Measurements from ENCODE around the gene SLC19A1.

Gene SLC19A1

GRCh38 chr21:45557616-45558043, 15.4 kb upstream of the SLC19A1 start:
- no peak for DNase-seq

DNA sequence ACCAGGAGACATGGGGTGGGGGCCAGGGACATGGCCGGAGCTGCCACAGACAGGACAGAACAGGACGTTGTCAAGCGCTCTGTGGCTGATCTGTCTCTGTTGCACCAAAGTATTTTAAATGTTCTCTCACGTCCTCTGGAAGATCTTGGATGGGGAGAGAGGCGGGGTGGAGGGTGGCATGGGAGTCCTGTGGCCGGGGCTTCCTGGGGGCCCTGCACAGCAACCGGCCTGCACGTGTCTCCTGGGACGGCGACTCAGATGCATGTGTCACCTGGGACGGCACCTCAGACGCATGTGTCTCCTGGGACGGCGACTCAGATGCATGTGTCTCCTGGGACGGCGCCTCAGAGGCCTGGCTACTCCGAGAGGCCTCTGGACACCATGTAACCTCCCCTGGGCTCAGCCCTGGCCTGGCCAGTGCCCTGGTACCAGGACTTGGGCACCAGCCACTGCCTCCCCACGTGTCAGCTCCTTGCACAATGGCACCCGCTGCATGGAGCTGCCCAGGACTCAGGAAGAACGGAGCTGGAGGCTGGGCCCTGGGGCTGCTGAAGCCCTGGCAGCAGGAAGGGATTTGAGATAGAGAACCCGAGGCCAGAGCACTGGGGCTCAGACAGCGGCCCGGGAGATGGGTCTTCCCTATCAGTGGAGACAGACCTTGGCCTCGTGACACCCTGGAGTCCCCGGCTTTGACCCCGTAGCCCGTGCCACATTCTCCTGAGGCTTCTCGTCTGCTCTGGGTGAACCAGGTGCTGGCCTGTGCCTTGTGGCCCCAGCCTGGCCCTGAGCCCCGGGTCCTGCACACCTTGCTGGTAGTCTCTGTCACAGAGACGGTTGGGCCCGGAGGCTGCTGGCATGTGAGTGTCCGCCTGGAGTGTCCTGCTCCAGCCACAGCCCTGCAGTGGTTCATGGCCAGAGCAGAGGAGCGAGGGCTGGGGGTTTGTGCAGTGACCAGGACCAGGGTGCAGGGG, 14.7 kb upstream of the SLC19A1 start:
- DNase-seq: no peak

DNA sequence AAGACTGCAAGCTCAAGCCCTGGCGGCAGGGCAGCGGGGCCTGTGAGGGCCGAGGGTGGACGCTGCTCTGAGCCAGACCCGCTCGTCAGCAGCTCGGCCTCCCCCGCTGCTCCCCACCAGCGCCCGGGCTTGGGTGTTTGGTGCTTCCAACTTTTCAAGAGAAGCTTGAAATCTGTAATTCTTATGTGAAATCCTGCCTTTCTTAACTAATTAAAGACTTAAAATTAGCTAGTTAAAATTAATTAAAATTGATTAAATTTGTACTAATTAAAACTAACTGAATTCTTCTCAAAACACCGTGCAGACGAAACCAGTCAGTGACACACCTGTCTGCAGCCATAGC, 14.0 kb upstream of the SLC19A1 start:
- no peak for DNase-seq

DNA sequence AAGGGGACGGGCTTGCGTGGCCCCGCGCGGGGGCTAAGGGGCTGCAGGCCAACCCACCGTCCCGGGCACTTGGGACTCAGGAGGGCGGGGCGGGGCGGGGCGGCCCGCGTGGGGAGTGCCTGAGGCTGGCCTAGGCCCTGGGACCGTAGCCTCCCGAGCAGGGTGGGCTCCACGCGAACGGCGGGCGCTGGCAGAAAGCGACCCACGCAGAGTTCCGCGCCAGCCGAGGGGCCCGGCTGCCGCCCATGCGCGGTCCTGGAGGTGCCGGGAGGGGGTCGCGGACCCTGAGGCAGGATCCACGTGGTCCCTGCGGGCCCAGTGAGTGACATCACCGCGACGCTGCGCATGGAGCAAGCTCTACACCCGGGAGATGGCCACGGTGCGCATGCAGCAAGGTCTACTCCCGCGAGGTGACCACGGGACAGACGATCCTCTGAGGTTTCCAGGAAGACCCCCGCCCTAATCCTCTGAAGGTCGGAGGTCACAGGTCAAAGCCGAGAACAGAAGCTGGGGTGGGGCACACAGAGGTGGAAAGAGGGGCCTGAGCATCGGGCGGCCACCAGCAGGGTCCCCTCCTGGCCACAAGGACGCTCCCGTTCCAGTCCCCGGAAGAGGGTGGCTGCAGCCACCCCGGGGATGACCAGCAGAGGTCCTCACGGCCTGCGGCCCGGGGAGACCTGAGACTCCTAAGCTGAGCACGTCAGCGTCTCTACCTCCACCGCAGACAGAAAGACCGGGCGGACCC, 13.5 kb upstream of the SLC19A1 start:
- peak; percentile 82 for DNase-seq

GRCh38 chr21:45555251-45555556, 13.0 kb upstream of the SLC19A1 start:
- DNase-seq: no peak

GRCh38 chr21:45554477-45555175, 12.4 kb upstream of the SLC19A1 start:
- peak; percentile 70 for DNase-seq

GRCh38 chr21:45552696-45553391, 10.6 kb upstream of the SLC19A1 start:
- no peak for DNase-seq

GRCh38 chr21:45551783-45552695, 9.8 kb upstream of the SLC19A1 start:
- no peak for DNase-seq

GRCh38 chr21:45551316-45551715, 9.1 kb upstream of the SLC19A1 start:
- peak; percentile 37 for DNase-seq

GRCh38 chr21:45550522-45551210, 8.4 kb upstream of the SLC19A1 start:
- DNase-seq: peak; percentile 41

DNA sequence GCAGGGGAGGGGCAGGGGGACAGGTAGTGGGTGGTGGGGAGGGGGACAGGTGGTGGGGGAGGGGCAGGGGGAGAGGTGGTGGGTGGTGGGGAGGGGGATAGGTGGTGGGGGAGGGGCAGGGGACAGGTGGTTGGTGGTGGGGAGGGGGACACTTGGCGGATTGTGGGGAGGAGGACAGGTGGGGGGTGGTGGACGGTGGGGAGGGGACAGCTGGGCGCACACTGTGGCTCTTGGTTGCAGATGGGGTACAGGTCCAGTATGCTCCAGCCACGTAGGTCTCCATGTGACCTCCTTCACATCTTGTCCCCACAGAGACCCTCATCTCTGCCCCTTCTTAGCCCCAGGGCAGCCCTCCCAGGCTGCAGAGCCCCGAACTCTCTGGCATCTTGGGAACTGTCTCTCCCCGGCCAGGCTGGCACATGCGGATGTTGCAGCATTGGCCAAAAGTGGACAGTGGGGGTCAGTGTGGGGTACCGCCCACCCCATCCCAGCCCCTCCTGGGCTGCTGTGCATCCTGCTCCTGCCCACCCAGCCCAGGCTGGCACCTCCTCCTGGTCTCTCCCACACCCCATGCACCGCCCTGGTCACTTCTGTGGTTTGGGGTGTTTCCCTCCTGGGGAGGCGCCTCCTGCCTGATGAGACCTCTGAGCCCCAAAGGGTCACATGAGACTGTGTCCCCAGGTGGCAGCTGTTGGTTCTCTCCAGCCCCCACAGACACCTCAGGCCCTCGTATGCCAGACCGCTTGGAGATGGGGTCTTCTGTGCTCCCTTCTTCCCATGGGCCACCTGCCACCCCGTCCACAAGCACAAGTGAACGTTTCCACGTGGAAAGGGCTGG, 7.6 kb upstream of the SLC19A1 start:
- no peak for DNase-seq

GRCh38 chr21:45548711-45549491, 6.7 kb upstream of the SLC19A1 start:
- no peak for DNase-seq

DNA sequence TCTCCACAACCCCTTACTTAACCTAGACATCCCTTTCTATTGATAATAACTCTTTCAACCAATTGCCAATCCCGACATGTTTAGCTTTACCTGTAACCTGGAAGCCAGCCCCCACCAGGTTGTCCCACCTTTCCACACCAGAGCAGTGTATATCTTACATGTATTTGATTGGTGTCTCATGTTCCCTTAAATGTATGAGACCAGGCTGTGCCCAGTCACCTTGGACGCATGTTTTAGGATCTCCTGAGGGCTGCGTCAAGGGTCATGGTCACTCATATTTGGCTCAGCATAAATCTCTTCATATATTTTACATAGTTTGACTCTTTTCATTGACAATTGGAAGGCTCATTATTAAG, 5.3 kb upstream of the SLC19A1 start:
- DNase-seq: no peak

DNA sequence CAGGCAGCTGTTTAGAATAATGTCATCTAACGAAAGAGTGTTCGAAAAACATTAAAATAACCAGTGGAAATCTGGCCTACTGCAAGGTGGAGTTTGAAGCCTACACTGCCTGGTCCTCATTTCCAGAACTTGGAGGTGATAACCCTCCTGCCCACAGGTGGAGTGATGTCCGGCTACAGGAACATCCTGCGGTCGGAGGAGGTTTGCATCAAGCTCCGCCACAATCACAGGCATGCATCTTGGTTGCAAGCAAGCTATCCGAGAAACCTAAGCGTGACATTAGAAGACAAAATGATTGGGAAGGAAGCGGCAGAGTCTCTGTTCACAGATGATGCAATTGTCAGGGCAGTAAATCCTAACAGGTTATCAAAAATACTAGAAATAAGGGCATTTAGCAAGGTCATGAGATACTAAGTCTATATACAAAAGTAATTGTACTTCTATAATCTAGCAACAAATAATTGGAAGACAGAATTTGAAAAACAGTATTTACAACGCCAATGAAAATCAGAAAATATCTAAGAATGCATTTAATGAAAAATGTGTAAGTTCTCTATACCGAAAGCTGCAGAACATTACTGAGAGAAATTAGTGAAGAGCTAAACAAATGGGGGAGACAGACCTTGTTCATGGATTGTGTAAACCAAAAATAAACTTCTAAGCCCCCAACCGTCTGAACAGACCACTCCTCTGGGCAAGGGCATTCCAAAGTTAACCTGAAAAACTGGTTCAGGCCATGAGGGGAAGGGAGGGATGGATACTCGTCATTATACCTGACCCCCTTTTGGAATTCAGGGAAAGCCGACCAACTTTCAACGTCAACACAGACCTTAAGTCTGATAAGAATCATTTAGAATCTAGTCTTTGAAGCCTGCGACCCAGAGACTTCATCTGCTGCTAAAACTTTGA, 4.7 kb upstream of the SLC19A1 start:
- no peak for DNase-seq

DNA sequence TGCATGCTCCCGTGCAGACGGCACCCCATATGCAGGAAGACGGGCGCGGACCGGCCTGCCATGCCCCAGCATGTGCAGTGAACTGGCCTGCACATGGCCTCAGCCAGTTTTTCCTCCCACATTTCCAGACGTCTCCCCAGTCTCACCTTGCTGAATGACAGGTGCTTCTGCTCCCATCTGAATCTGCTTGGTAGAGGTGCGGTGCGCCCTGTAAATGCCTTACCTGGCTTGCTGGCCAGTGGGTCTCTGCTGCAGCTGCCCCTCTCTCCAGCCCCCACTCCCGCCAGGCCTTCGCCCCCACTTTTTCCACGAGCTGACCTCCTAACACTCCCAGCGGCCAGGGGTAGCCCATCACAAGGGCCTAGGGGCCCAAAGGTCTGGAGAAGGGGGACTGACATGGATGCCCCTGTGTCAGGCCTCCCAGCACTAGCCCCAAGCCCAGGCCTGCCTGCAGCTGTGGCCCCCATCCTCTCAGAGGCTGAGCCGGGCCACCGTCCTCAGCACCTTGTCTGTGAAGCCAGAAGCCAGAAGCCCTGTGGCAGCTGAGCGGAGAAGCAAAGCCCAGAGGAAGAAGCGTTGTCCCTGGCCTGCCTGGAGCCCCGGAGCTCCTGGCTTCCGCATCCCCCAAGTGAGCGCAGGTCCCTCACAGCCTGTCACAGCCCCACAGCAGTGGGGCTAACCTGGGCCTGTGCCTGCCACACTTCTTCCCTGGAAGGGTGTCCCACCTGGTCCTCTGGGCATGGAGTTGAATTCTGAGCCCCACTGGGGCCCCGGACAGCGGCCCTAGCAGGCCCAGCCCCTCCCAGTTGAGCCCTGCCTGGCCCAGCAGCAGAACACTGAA, 3.7 kb upstream of the SLC19A1 start:
- no peak for DNase-seq

DNA sequence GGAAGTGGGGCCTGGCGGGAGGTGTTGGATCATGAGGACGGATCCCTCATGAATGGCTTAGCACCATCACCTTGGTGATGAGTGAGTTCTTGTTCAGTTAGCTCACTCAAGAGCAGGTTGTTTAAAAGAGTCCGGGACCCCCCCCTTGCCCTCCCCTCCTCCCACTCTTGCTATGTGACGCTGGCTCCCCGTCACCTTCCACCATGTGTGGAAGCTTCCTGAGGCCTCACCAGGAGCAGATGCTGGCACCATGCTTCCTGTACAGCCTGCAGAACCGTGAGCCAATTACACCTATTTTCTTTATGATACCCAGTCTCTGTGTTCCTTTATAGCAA, 3.0 kb upstream of the SLC19A1 start:
- no peak for DNase-seq

DNA sequence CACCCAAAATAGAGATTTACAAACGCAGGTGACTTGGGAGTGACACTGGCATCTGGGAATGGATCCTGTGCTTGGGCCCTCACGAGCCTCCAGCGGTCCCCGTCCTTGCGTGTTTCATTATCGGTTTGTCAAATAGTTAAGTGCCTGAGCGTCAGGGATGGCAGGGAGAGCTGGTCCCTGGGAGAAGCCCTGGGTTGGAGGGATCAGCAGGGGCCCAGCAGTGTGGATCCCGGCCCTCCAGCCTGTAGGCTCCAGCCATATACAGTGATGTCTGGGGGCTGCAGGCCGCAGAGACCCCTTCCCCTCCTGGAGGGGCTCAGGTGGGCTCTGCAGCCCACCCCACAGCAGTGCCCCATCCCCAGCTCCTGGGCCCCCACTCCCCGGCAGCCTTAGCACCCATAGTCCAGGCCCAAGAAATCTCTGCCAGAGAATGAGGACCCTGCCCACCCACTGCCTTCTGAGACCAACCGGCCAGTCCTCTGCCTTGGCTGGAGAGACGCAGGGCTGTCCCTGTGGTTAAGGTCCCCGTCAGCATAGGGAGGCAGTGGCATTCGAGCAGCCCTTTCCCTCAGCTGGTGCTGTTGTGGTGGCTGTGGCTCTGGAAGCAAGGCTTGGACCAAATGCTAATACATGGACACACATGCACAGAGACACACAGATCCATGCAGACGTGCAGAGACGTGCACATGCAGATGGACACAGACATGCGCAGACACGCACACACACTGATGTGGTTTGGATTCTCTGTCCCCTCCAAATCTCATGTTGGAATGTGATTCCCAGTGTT, 2.4 kb upstream of the SLC19A1 start:
- DNase-seq: no peak

Data from fibroblast of upper back skin (primary cell).